GM12892 (cell line): Measurements from ENCODE around the gene GPC5.

ENCODE experiments used
- DNase-seq: peaks from one replicate; pipeline ENCODE4 v3.0.0; 2011; ENCODE audit not compliant: insufficient read length
- FAIRE-seq: peaks from 2 replicates; lab custom pipeline; 2011; peaks lifted over from hg19 to GRCh38; lab: Jason Lieb, UNC
- POLR2A ChIP-seq: IDR thresholded peaks from 2 replicates; pipeline ENCODE4 v1.6.1; 2011; ENCODE audit warnings: low read depth, low read length, control low read depth
- POLR2AphosphoS5 ChIP-seq: IDR thresholded peaks from 2 replicates; pipeline ENCODE4 v1.6.1; 2011; ENCODE audit warnings: low read depth, low read length, control low read depth
- TAF1 ChIP-seq: IDR thresholded peaks from 2 replicates; pipeline ENCODE4 v1.6.1; 2011; ENCODE audit warnings: low read depth, mild to moderate bottlenecking, control low read depth, low read length, borderline replicate concordance

The GPC5 gene

DNA sequence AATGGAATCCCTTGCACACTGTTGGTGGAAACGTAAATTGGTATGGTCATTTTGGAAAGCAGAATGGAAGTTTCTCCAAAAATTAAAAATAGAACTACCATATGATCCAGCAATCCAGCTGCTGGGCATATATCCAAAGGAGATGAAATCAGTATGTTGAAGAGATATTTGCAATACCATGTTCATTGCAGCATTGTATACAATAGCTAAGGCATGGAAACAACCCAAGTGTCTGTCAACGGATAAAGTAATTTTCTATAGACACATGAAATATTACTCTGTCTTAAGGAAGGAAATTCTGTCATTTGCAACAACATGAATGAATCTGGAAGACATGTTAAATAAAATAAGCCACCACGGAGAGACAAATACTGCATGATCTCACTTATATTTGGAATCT lies 124.7 kb downstream of the GPC5 start:
- TF ChIP-seq POLR2AphosphoS5 (no peak), POLR2A (no peak), TAF1 (no peak)
- FAIRE-seq (no peak), DNase-seq (no peak)

DNA sequence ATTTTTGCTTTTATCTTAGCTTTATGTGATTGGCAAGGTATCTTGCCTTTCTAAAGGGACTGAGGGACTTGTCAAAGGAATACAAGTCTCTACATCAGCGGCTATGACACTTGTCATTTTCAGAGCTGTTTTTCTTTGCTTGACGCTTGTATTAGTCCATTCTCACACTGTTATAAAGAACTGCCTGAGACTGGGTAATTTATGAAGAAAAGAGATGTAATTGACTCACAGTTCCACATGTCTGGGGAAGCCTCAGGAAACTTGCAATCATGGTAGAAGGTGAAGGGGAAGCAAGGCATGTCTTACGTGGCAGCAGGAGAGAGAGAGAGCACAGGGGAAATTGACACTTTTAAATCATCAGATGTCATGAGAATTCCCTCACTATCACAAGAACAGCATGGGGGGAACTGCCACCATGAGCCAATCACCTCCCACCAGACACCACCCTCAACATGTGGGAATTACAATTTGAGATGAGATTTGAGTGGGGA lies 128.2 kb downstream of the GPC5 start:
- DNase-seq (no peak), FAIRE-seq (no peak)

DNA sequence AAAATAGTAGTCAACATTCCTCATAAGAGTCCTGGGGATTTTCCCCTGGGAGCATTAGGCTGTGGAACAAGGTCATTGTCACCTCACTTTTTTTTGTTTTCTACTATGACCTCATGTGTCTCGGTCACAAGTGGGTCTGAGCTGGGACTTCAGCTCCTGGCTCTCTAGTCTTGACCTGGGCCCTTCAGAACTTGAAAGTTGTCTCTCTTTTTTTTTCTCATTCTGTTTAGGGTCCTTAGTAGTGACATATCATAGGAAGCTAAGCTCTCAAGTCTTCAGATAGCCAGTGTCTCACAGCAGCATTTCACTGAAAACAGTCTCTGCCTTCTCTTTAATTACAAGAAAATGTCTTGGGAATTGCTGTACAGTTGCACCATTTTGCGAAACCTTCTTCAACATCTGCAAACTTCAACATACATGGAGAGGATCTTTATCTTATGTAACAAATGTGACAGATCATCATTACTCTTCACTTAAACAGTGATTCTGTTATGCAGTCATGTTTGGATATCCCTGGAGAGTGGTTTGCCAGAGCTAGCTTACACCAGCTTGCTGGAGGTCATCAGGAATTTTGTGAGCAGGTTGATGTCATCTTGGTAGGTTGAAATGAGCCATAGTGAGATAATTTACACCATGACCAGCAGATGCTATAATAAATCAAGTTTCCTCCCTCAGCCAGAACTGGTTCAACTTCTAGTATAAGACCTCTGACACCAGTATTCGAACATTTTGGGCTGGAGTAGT lies 131.5 kb downstream of the GPC5 start:
- DNase-seq (no peak), FAIRE-seq (no peak)
- TF ChIP-seq POLR2AphosphoS5 (no peak), TAF1 (no peak), POLR2A (no peak)

More for the DNA sequence above, 128.2 kb downstream of the GPC5 start:
- no peak for TF ChIP-seq TAF1
- TF ChIP-seq POLR2A: no peak
- no peak for TF ChIP-seq POLR2AphosphoS5

DNA sequence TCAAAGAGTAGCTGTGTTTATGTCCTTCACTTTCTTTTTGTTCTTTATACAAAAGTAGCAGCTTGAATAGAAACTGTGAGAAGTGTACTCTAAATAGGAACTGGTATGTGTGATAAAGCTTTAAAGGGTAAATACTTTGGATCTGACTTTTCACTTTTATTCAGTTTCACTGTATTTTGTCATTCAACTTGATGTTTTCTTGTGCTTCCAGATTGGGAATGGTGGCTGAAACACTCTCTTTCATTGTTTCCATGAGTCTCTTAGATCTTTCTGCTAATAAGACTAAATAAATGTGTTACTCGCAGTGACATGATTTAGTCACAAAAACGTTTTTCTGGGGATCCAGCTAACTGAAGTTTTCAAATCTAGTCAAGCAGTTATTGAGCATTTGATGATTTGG lies 133.2 kb downstream of the GPC5 start:
- DNase-seq (no peak), FAIRE-seq (no peak)
- TF ChIP-seq POLR2AphosphoS5: no peak

DNA sequence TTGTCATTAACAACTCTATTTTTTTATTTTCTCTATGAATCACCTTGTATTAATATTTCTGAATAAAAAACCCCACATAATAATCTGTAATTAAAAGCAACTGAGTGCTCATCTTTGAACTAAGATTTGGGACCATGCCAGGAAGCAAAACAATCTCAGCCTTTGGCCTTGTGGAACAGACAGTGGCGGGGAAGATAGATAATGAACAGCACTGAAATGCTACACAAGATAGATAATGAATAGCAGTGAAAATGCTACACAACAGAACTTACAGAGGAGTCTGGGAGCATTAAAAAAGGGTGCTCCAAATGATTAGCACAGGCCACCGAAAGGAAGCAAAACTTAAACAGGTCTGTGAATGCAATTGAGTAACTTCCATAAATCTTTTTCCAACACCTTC lies 134.9 kb downstream of the GPC5 start:
- DNase-seq (no peak), FAIRE-seq (no peak)
- TF ChIP-seq TAF1 (no peak), POLR2AphosphoS5 (no peak)

DNA sequence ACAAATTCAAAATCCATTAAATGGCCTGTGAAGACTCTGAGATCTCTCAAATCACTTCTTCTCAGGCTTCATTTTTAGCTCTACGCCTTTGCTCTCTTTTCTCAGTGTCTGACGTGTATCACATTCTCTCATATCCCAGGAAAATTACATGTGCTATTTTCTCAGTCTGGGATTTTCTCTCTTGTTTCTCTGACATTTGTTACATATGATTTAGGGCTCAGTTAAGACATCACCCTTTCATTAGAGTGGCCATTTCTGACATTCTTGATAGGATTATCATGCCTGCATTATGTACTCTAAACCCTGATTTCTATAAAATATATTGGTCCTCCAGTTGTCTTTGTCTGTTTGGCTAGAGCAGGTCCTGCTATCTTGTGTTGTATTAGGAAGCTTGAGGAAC lies 136.6 kb downstream of the GPC5 start:
- no peak for FAIRE-seq
- no peak for DNase-seq
- no peak for TF ChIP-seq POLR2A
- TF ChIP-seq POLR2AphosphoS5: no peak
- TF ChIP-seq TAF1: no peak

DNA sequence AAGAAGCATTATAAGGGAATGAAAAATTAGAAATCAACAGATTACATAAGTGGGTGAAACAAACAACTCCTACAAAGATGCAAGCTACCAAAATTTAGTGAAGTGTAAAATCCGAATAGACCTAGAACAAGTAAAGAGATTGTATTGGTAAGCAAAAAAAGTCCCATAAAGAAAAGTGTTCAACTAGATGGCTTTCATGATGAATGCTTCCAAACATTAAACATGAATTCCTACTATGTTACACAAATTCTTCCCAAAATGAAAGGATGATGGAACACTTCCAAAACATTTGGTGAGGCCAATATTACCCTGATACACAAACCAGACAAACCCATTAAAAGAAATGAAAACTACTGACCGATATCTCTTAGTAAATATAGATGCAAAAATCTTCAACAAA lies 139.0 kb downstream of the GPC5 start:
- TF ChIP-seq TAF1 (no peak), POLR2AphosphoS5 (no peak), POLR2A (no peak)
- FAIRE-seq: no peak
- DNase-seq: no peak

DNA sequence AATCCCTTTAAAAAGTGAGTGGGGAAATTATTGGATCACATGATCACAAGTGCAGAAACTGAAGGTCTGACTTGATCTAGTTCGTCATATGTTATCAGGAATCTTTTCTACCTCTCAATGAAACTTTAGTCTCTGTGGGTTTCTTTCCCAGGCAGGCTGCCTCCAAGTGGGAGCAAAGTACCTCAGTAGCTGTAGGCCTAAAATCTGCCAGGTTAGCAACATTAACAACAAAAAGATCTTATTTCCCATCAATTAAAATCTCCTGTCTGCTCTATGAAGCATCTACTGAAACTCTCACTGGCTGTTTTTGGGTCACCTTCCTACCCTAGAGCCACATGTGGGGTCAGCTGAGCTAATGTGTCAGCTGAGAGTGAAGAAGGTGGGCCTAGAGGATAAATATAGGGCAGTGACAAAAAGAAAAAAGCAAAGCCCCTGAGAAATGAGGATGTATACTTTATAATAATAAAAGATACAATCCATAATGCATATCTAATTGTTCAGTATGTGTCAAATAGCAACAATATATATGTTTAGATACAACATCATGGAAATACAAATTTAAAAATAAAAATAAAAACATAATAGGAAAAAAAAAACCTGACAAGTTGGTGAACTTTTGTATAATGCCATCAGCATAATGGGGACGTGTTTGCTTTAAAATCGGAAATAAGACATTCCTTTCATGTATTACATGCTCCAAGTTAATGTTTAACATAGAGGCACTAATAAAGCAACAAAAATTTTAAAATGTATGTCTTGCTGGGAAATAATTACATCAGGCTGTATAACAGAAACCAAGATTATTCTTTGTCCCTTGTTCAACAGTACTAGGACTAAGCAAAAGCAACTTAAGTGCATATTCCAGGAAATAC lies 141.1 kb downstream of the GPC5 start:
- FAIRE-seq (no peak), DNase-seq (no peak)
- TF ChIP-seq POLR2AphosphoS5 (no peak), TAF1 (no peak), POLR2A (no peak)

DNA sequence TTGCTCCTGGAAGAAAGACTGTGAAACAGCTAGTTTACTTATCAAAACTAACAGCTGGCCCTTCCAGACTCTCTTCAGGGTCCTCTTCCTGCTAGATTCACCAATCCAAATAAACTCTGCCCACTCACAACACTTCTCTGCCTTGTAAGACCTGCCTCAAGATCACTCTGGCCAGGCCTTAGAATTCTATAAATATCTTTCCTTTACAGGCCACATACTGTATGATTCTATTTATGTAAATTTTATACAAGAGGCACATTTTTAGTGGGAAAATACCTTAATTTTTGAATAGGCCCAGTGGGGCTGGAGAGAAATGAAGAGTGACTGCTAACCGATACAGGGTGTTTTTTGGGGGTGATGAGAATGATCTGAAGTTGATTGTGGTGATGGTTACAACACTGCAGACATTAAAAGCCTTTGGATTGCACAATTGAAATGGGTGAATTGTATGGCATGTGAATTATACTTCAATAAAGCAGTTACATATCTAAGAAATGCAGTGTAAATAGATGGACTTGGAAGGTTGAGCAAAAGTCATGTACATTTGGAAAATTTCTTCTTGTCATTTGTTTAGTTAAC lies 141.8 kb downstream of the GPC5 start:
- DNase-seq (no peak), FAIRE-seq (no peak)
- TF ChIP-seq TAF1 (no peak), POLR2A (no peak), POLR2AphosphoS5 (no peak)

DNA sequence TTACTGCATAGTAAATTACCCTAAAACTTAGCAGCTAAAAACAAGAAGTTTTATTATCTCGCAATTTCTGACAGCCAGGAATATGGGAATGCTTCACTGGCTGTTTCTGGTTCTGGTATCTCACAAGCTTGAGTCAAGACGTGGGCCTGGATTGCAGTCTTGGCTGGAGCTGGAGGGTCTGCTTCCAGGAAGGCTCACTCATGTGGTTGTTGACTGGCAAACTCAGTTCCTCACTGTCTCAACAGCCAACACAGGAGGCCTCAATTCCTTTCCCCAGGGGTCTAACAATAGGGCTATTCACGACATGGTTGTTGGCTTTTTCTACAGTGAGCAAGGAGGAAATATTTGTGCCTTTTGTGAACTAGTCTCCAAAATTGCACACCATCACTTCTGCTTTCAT lies 146.3 kb downstream of the GPC5 start:
- FAIRE-seq (no peak), DNase-seq (no peak)
- TF ChIP-seq TAF1: no peak

DNA sequence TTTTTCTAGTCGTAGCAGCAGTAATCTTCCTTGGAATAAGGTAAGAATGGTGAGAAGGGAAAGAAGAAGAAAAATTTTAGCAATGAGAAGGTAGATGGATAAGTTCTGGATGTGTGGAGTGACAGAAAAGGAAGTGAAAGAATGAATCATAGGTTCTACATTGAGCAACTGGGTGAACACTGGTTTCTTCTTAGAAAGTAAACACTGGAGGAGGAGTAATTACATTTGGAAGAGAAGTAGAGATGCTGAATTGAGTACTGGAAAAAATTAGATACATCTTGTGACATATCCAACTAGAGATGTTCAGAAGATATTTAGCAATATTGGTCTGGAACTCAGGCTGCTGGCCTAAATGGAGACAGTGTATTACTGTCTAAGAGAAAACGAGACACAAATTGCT lies 148.5 kb downstream of the GPC5 start:
- FAIRE-seq: no peak
- TF ChIP-seq POLR2A: no peak
- no peak for TF ChIP-seq POLR2AphosphoS5
- no peak for TF ChIP-seq TAF1
- DNase-seq: no peak
